H1 (cell line): ENCODE data around the gene APBA2. TPM values are rescaled to one million over a fixed set of nuclear protein-coding genes. Genes with fewer than 3 reads are reported as not detected.

Experiments
- POLR2AphosphoS5 ChIP-seq: IDR thresholded peaks from 2 replicates; pipeline ENCODE4 v1.6.1; 2011; ENCODE audit warnings: low read depth, low read length
- RXRA ChIP-seq: IDR thresholded peaks from 2 replicates; pipeline ENCODE4 v1.6.1; 2011; ENCODE audit warnings: low read depth, mild to moderate bottlenecking, low read length, moderate library complexity; ENCODE audit not compliant: insufficient read depth
- polyA plus RNA-seq, 7 experiments: library from polyadenylated mRNA; depleted of rRNA in 3 of 7; stranded (reverse) in 5 of 7; unstranded in 2 of 7; fragments of >200 nt in 5 of 7; fragments of 200-250 nt in 2 of 7; gene quantifications; 1 replicate in 5 of 7; 2 replicates in 1 of 7; 4 replicates in 1 of 7; pipeline versions ENCODE4 v1.2.1 to v1.2.3, GENCODE V29; 2011 to 2013; ENCODE audit warnings: missing spikeins in 2 of 7, mixed read lengths in 2 of 7
- total RNA-seq: library from RNA; stranded (reverse); fragmentation: NEBNext Ultra II Directional; extraction: Animal tissue kit (Norgen Biotek cat#: 25700); gene quantifications from 2 replicates; pipeline ENCODE4 v1.2.1, GENCODE V29; 2021

The APBA2 gene
- total and polyA plus RNA-seq, 2 of the 8 experiments (the other 6 are each of a cell fraction or from before 2014, with no cell fraction given) = 15.5 to 19.0 TPM

- TF ChIP-seq RXRA (no peak), POLR2AphosphoS5 (no peak)
Measured at GRCh38 chr15:29100486-29101000, 214.8 kb downstream of the APBA2 start (continued).
